Mammary epithelial cell (primary cell): ENCODE data around the gene CACNA1G.

ENCODE experiments used
- EZH2 ChIP-seq: IDR thresholded peaks from 2 replicates; pipeline ENCODE4 v1.6.1; 2012; ENCODE audit warnings: low read length, inconsistent platforms, borderline replicate concordance
- TF ChIP-seq, protein P1 (sequence below), 2 donors: IDR thresholded peaks in 1 of 2; conservative IDR thresholded peaks in 1 of 2; 2 replicates each; pipeline ENCODE4 v1.5.1; 2011 to 2012; ENCODE audit warnings: inconsistent platforms in 2 of 2, low read length in 2 of 2, mild to moderate bottlenecking in 2 of 2, control low read depth in 1 of 2, low read depth in 1 of 2; ENCODE audit not compliant: insufficient read depth in 1 of 2; ENCODE audit errors: extremely low read depth in 1 of 2

DNA sequence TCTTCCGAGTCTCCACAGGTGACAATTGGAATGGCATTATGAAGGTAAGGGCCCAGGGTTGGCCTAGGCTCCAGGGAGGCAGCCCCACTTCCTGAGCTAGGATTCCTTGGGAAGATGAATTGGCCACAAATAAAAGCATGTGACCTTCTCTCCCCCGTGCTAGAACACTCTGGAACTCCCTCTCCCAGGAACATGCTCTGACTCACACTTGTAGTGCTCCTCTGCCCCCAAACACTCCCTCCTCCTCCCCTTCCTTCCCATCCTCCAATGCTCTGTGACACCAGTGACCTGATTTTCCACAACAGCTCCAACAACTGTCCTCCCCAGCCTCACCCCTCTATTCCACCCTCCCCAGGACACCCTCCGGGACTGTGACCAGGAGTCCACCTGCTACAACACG is 57.8 kb downstream of the CACNA1G start:
- TF ChIP-seq, protein P1, sequence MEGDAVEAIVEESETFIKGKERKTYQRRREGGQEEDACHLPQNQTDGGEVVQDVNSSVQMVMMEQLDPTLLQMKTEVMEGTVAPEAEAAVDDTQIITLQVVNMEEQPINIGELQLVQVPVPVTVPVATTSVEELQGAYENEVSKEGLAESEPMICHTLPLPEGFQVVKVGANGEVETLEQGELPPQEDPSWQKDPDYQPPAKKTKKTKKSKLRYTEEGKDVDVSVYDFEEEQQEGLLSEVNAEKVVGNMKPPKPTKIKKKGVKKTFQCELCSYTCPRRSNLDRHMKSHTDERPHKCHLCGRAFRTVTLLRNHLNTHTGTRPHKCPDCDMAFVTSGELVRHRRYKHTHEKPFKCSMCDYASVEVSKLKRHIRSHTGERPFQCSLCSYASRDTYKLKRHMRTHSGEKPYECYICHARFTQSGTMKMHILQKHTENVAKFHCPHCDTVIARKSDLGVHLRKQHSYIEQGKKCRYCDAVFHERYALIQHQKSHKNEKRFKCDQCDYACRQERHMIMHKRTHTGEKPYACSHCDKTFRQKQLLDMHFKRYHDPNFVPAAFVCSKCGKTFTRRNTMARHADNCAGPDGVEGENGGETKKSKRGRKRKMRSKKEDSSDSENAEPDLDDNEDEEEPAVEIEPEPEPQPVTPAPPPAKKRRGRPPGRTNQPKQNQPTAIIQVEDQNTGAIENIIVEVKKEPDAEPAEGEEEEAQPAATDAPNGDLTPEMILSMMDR (conservative IDR thresholded peaks at IDR 0.05 in 1 of 2, IDR thresholded peaks at IDR 0.05 in 1 of 2; ENCODE audit: extremely low read depth in 1 of 2, insufficient read depth in 1 of 2, low read depth in 1 of 2, low read length in 2 of 2): no peak
- no peak for TF ChIP-seq EZH2
